ENCODE results near the gene STUB1. TPM values are rescaled to one million over a fixed set of nuclear protein-coding genes. Genes with fewer than 3 reads are reported as not detected.

The STUB1 gene
- total and polyA plus RNA-seq, 2 donors (not counting 1 experiment from before 2014, with no cell fraction given) = 94.3 to 116 TPM

DNA sequence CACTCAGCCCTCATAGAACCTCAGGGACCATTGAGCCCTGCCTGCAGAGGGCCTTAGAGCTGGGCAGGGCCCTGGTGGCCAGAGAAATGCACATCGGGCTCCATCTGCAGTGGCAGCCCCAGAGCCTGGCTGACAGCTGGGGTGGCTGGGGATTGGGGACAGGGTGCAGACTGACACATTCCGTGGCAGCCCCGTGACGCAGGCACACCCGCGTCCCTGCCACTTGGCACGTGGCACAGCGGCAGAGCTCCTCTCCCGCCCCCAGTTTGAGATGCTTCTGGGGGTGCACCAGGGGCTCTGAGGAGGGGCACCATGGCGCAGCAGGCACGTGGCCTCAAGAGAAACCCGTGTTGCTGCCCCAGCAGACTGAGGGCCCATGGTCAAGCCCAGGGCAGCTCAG is 23.2 kb downstream of the STUB1 start:
- ATAC-seq (ENCODE audit: low read depth) (no peak), DNase-seq (no peak)
- Histone ChIP-seq H3K9me3 (ENCODE audit: control extremely low read depth in 1 of 3, control insufficient read depth in 2 of 3, insufficient read depth in 1 of 3, low read length in 2 of 3) (peaks cover 0 to 40% (median 0%) of the 10 kb centered on the region in 3 donors), H3K27me3 (replicated peaks in 1 of 4; ENCODE audit: control extremely low read depth in 1 of 4, control insufficient read depth in 3 of 4, insufficient read depth in 4 of 4, low read length in 3 of 4) (peaks cover 0 to 84% (median 37%) of the 10 kb centered on the region in 4 experiments), H3K79me2 (ENCODE audit: control insufficient read depth, insufficient read depth, low read length) (no peaks in the 10 kb centered on the region), H3K27ac (ENCODE audit: low read length in 2 of 2) (no peak overlapping the region), H3K4me3 (ENCODE audit: control extremely low read depth in 1 of 5, extremely low read depth in 1 of 5, insufficient read depth in 1 of 5, low read depth in 2 of 5, low read length in 4 of 5) (no peak overlapping the region), H4K20me1 (ENCODE audit: control insufficient read depth, insufficient read depth, low read length, poor library complexity, severe bottlenecking) (no peaks in the 10 kb centered on the region), H3K36me3 (replicated peaks in 1 of 2; ENCODE audit: control extremely low read depth in 1 of 2, control insufficient read depth in 1 of 2, extremely low read depth in 1 of 2, insufficient read depth in 2 of 2, low read length in 1 of 2) (no peaks in the 10 kb centered on the region), H3K4me2 (replicated peaks; ENCODE audit: low read depth, low read length, poor library complexity, severe bottlenecking) (no peak overlapping the region), H3K9ac (ENCODE audit: low read length) (no peak overlapping the region), H2AFZ (ENCODE audit: insufficient read depth, low read depth, low read length, poor library complexity, severe bottlenecking) (no peak overlapping the region), H3K4me1 (ENCODE audit: control insufficient read depth in 2 of 2, insufficient read depth in 2 of 2, low read length in 2 of 2) (peaks cover 18 to 24% of the 10 kb centered on the region in 2 donors)
- Mint-ChIP-seq H3K27me3 (peaks cover 29% of the 10 kb centered on the region), H3K27ac (no peak overlapping the region), H3K9me3 (ENCODE audit: insufficient read depth) (no peaks in the 10 kb centered on the region), H3K4me3 (no peak overlapping the region), H3K4me1 (no peaks in the 10 kb centered on the region)
- ChIA-PET CTCF (no interaction called here), POLR2A (no interaction called here)
- TF ChIP-seq, protein P1, sequence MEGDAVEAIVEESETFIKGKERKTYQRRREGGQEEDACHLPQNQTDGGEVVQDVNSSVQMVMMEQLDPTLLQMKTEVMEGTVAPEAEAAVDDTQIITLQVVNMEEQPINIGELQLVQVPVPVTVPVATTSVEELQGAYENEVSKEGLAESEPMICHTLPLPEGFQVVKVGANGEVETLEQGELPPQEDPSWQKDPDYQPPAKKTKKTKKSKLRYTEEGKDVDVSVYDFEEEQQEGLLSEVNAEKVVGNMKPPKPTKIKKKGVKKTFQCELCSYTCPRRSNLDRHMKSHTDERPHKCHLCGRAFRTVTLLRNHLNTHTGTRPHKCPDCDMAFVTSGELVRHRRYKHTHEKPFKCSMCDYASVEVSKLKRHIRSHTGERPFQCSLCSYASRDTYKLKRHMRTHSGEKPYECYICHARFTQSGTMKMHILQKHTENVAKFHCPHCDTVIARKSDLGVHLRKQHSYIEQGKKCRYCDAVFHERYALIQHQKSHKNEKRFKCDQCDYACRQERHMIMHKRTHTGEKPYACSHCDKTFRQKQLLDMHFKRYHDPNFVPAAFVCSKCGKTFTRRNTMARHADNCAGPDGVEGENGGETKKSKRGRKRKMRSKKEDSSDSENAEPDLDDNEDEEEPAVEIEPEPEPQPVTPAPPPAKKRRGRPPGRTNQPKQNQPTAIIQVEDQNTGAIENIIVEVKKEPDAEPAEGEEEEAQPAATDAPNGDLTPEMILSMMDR (IDR thresholded peaks at IDR 0.05) = no peak
- TF ChIP-seq EZH2 (IDR thresholded peaks at IDR 0.05; ENCODE audit: borderline replicate concordance, insufficient read depth, low read depth, low read length, poor library complexity, severe bottlenecking) = no peak
- intact Hi-C loops (cut with micrococcal nuclease) = no loop called here
- WGBS (ENCODE audit: insufficient coverage) = 78% methylated on average over 12 of the region's 12 CpGs

DNA sequence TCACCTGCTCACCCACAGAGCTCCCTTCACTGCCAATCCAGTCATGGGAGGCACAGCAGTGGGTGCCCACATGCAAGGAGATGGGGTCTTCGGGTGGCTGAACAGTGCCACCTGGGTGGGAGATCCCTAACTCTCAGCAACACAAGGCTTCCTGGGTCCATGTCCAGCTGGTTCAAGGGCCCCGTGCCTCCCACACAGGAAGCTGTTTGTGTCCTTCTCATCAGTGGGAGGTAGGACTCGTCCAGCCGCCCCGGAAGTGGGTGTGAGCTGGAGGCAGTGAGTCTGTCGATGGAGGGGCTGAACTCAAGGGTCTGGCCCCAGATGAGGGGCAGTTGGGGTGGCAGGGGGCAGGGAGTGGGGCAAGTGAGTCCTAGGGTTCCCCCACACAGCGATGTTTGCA is 23.8 kb downstream of the STUB1 start:
- Histone ChIP-seq H4K20me1 (ENCODE audit: control insufficient read depth, insufficient read depth, low read length, poor library complexity, severe bottlenecking) (no peaks in the 10 kb centered on the region), H3K4me3 (ENCODE audit: control extremely low read depth in 1 of 5, extremely low read depth in 1 of 5, insufficient read depth in 1 of 5, low read depth in 2 of 5, low read length in 4 of 5) (no peak overlapping the region), H3K4me2 (replicated peaks; ENCODE audit: low read depth, low read length, poor library complexity, severe bottlenecking) (no peak overlapping the region), H3K4me1 (ENCODE audit: control insufficient read depth in 2 of 2, insufficient read depth in 2 of 2, low read length in 2 of 2) (peaks cover 17 to 24% of the 10 kb centered on the region in 2 donors), H3K79me2 (ENCODE audit: control insufficient read depth, insufficient read depth, low read length) (no peaks in the 10 kb centered on the region), H3K36me3 (replicated peaks in 1 of 2; ENCODE audit: control extremely low read depth in 1 of 2, control insufficient read depth in 1 of 2, extremely low read depth in 1 of 2, insufficient read depth in 2 of 2, low read length in 1 of 2) (no peaks in the 10 kb centered on the region), H3K9ac (ENCODE audit: low read length) (no peak overlapping the region), H3K27me3 (replicated peaks in 1 of 4; ENCODE audit: control extremely low read depth in 1 of 4, control insufficient read depth in 3 of 4, insufficient read depth in 4 of 4, low read length in 3 of 4) (peaks cover 0 to 88% (median 41%) of the 10 kb centered on the region in 4 experiments), H3K27ac (ENCODE audit: low read length in 2 of 2) (no peak overlapping the region), H3K9me3 (ENCODE audit: control extremely low read depth in 1 of 3, control insufficient read depth in 2 of 3, insufficient read depth in 1 of 3, low read length in 2 of 3) (peaks cover 0 to 39% (median 0%) of the 10 kb centered on the region in 3 donors), H2AFZ (ENCODE audit: insufficient read depth, low read depth, low read length, poor library complexity, severe bottlenecking) (no peak overlapping the region)
- no peak for ATAC-seq (ENCODE audit: low read depth)
- ChIA-PET POLR2A (no interaction called here), CTCF (no interaction called here)
- H3K4me1 Mint-ChIP-seq = no peaks in the 10 kb centered on the region
- H3K9me3 Mint-ChIP-seq (ENCODE audit: insufficient read depth) = no peaks in the 10 kb centered on the region
- WGBS (ENCODE audit: insufficient coverage) = 49% methylated on average over 6 of the region's 7 CpGs
- peaks cover 33% of the 10 kb centered on the region for H3K27me3 Mint-ChIP-seq
- TF ChIP-seq, protein P1 (IDR thresholded peaks at IDR 0.05) = no peak
- no peak for TF ChIP-seq EZH2 (IDR thresholded peaks at IDR 0.05; ENCODE audit: borderline replicate concordance, insufficient read depth, low read depth, low read length, poor library complexity, severe bottlenecking)
- no peak overlapping the region for H3K4me3 Mint-ChIP-seq
- intact Hi-C loops (cut with micrococcal nuclease) = no loop called here
- DNase-seq = no peak
- H3K27ac Mint-ChIP-seq = no peak overlapping the region

All from B cell (primary cell).